Placental pericyte (primary cell): ENCODE data around the gene LRRC8C. TPM values are rescaled to one million over a fixed set of nuclear protein-coding genes. Genes with fewer than 3 reads are reported as not detected.

Source experiments
- small RNA-seq: library from RNA; depleted of rRNA; stranded (forward); fragments of <200 nt; gene quantifications from one replicate; pipeline ENCODE3, GENCODE V24; 2012; ENCODE audit warnings: low replicate concordance
- total RNA-seq: library from RNA; depleted of rRNA; stranded (reverse); fragments of >200 nt; gene quantifications from 2 replicates; pipeline ENCODE4 v1.2.3, GENCODE V29; 2012

LRRC8C gene
- 10.1 and 39.8 TPM in 2 replicates for total RNA-seq

GRCh38 chr1:89632657-89633247 is at the start of gene LRRC8C:
TSS of gene LRRC8C (plus strand) at chr1:89633120. CDS start at chr1:89686474, 53,354 bp downstream.

Small RNA genes within 50 kb of the gene (small RNA-seq; reads per million reads assigned to genes)
- not detected for gene AC093423.1

Other genes starting within 250 kb of the LRRC8C start
- gene LRRC8B, start 108.3 kb upstream of the LRRC8C start, total RNA-seq = 0.22 and 0.57 TPM in 2 replicates
- 28.8 and 50.3 TPM in 2 replicates for gene LRRC8D, start 187.9 kb downstream of the LRRC8C start, total RNA-seq